DMS53 (cell line): ENCODE measurements around the gene MRPL28.
"Not testable (repeated sequence)": the region's sequence is repeated elsewhere in the genome, so short reads cannot be mapped to it uniquely, and the experiment has no call there.

Experiments used
- DNase-seq: peaks from one replicate; lab custom pipeline; 2025; lab: John Stamatoyannopoulos, UW

Gene MRPL28

GRCh38 chr16:359871-360697 lies 10.3 kb downstream of the MRPL28 start:
- DNase-seq = no peak

GRCh38 chr16:359067-359763 lies 11.1 kb downstream of the MRPL28 start:
- no peak for DNase-seq

- no peak for DNase-seq
Measured at GRCh38 chr16:356741-357140, 13.6 kb downstream of the MRPL28 start.

GRCh38 chr16:354971-355461 lies 15.3 kb downstream of the MRPL28 start:
- no peak for DNase-seq

GRCh38 chr16:354291-354881 lies 16.0 kb downstream of the MRPL28 start:
- DNase-seq = no peak

- peak; percentile 14 for DNase-seq
Measured at GRCh38 chr16:353404-354290, 16.7 kb downstream of the MRPL28 start.

GRCh38 chr16:352547-353403 lies 17.6 kb downstream of the MRPL28 start, which contains the start of gene AXIN1:
Gene AXIN1 (minus strand): TSS chr16:352723. CDS start chr16:347025, 5,698 bp downstream.
- peak; percentile 98 for DNase-seq

GRCh38 chr16:351804-352520 lies 18.4 kb downstream of the MRPL28 start:
- DNase-seq = peak; percentile 62

- no peak for DNase-seq
Measured at GRCh38 chr16:350203-350602, 20.1 kb downstream of the MRPL28 start.

GRCh38 chr16:349211-349610 lies 21.1 kb downstream of the MRPL28 start:
- DNase-seq = no peak

GRCh38 chr16:348495-348894 lies 21.8 kb downstream of the MRPL28 start:
- not testable (repeated sequence) for DNase-seq

GRCh38 chr16:347203-347602 lies 23.1 kb downstream of the MRPL28 start:
- no peak for DNase-seq

- DNase-seq = no peak
Measured at GRCh38 chr16:346587-346986, 23.8 kb downstream of the MRPL28 start.

- no peak for DNase-seq
Measured at GRCh38 chr16:345772-346171, 24.6 kb downstream of the MRPL28 start.

GRCh38 chr16:342455-343213 lies 27.7 kb downstream of the MRPL28 start:
- DNase-seq = no peak

GRCh38 chr16:341974-342336 lies 28.4 kb downstream of the MRPL28 start:
- not testable (repeated sequence) for DNase-seq

- not testable (repeated sequence) for DNase-seq
Measured at GRCh38 chr16:341095-341973, 29.0 kb downstream of the MRPL28 start.

- DNase-seq = no peak
Measured at GRCh38 chr16:340370-341091, 29.8 kb downstream of the MRPL28 start.
